ENCODE results near the gene NTN4. TPM values are rescaled to one million over a fixed set of nuclear protein-coding genes. Genes with fewer than 3 reads are reported as not detected.

Gene NTN4
- total and polyA plus RNA-seq, 10 of the 15 experiments (the other 5 are each of a cell fraction or from before 2014, with no cell fraction given): 0.15 TPM; not detected in 9

GRCh38 chr12:95709152-95709551 is 81.4 kb downstream of the NTN4 start:
- BruUV-seq (replicated peaks): no TSS peak
- no peak for TF ChIP-seq TARDBP (IDR thresholded peaks at IDR 0.05; ENCODE audit: borderline replicate concordance)
- no peak for TF ChIP-seq FOS (IDR thresholded peaks at IDR 0.05; ENCODE audit: borderline replicate concordance, extremely low read depth, insufficient read length)
- TF ChIP-seq PBX3 (IDR thresholded peaks at IDR 0.05; ENCODE audit: insufficient replicate concordance, low read depth, low read length): no peak
- TF ChIP-seq SRF (IDR thresholded peaks at IDR 0.05; ENCODE audit: low read depth in 2 of 2, low read length in 2 of 2): no peak
- TF ChIP-seq RUNX3 (IDR thresholded peaks at IDR 0.05; ENCODE audit: low read length): no peak
- TF ChIP-seq, protein P1, sequence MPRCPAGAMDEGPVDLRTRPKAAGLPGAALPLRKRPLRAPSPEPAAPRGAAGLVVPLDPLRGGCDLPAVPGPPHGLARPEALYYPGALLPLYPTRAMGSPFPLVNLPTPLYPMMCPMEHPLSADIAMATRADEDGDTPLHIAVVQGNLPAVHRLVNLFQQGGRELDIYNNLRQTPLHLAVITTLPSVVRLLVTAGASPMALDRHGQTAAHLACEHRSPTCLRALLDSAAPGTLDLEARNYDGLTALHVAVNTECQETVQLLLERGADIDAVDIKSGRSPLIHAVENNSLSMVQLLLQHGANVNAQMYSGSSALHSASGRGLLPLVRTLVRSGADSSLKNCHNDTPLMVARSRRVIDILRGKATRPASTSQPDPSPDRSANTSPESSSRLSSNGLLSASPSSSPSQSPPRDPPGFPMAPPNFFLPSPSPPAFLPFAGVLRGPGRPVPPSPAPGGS (IDR thresholded peaks at IDR 0.05; ENCODE audit: borderline replicate concordance, insufficient read depth, low read depth, low read length, poor library complexity, severe bottlenecking): no peak
- no peak for TF ChIP-seq RBBP5 (conservative IDR thresholded peaks at IDR 0.05)
- no peak for TF ChIP-seq BCL11A (IDR thresholded peaks at IDR 0.05; ENCODE audit: low read depth, low read length)
- TF ChIP-seq ASH2L (IDR thresholded peaks at IDR 0.05; ENCODE audit: borderline replicate concordance, low read depth): no peak
- TF ChIP-seq, protein P2, sequence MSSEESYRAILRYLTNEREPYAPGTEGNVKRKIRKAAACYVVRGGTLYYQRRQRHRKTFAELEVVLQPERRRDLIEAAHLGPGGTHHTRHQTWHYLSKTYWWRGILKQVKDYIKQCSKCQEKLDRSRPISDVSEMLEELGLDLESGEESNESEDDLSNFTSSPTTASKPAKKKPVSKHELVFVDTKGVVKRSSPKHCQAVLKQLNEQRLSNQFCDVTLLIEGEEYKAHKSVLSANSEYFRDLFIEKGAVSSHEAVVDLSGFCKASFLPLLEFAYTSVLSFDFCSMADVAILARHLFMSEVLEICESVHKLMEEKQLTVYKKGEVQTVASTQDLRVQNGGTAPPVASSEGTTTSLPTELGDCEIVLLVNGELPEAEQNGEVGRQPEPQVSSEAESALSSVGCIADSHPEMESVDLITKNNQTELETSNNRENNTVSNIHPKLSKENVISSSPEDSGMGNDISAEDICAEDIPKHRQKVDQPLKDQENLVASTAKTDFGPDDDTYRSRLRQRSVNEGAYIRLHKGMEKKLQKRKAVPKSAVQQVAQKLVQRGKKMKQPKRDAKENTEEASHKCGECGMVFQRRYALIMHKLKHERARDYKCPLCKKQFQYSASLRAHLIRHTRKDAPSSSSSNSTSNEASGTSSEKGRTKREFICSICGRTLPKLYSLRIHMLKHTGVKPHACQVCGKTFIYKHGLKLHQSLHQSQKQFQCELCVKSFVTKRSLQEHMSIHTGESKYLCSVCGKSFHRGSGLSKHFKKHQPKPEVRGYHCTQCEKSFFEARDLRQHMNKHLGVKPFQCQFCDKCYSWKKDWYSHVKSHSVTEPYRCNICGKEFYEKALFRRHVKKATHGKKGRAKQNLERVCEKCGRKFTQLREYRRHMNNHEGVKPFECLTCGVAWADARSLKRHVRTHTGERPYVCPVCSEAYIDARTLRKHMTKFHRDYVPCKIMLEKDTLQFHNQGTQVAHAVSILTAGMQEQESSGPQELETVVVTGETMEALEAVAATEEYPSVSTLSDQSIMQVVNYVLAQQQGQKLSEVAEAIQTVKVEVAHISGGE (CRISPR knock-in tag; IDR thresholded peaks at IDR 0.05): no peak
- TF ChIP-seq HDGF (IDR thresholded peaks at IDR 0.05): no peak
- TF ChIP-seq CTCF (IDR thresholded peaks at IDR 0.05 in 2 of 3, conservative IDR thresholded peaks at IDR 0.05 in 1 of 3; ENCODE audit: control insufficient read depth in 2 of 3, extremely low read depth in 1 of 3, insufficient read depth in 1 of 3, low read depth in 3 of 3, low read length in 3 of 3): no peak
- no peak for TF ChIP-seq ATF7 (IDR thresholded peaks at IDR 0.05; ENCODE audit: low read depth)
- no peak for TF ChIP-seq ZNF207 (IDR thresholded peaks at IDR 0.05; ENCODE audit: borderline replicate concordance)
- TF ChIP-seq YY1 (IDR thresholded peaks at IDR 0.05; ENCODE audit: low read depth, low read length): no peak
- no peak for TF ChIP-seq NR2C1 (IDR thresholded peaks at IDR 0.05)

More at GRCh38 chr12:95709152-95709551, 81.4 kb downstream of the NTN4 start:
- no peak for FAIRE-seq
- no peak overlapping the region for H2AFZ ChIP-seq (ENCODE audit: control insufficient read depth, low read depth, low read length)
- H3K9me3 ChIP-seq (replicated peaks; ENCODE audit: control insufficient read depth, insufficient read depth, low read length): no peaks in the 10 kb centered on the region
- H3K79me2 ChIP-seq (ENCODE audit: control insufficient read depth, insufficient read depth, low read length): no peaks in the 10 kb centered on the region
- H3K4me3 ChIP-seq: no peak overlapping the region
- no peaks in the 10 kb centered on the region for H3K4me1 ChIP-seq (ENCODE audit: control insufficient read depth, insufficient read depth, low read length)
- ChIA-PET RAD21 (ENCODE audit: unreplicated experiment) (no interaction called here), CTCF (no interaction called here), SMC1A (ENCODE audit: uncharacterized antibody, unreplicated experiment) (interaction anchor here (0.6 to 0.8 kb wide), 2 partner anchors 175 to 1532 kb away, joined by 3 read pairs; no protein-coding TSS in a partner anchor), POLR2A (no interaction called here)
- H3K36me3 ChIP-seq (ENCODE audit: control insufficient read depth in 2 of 2, insufficient read depth in 2 of 2, low read length in 1 of 2): no peaks in the 10 kb centered on the region
- H3K27ac ChIP-seq (ENCODE audit: control insufficient read depth, insufficient read depth): no peak overlapping the region
- intact Hi-C loops (cut with micrococcal nuclease; ENCODE audit: unreplicated experiment) (no loop called here), in situ Hi-C loops (cut with MboI) (no loop called here)
- no peaks in the 10 kb centered on the region; the same call in 1 of the 2 replicates for H4K20me1 ChIP-seq (ENCODE audit: control insufficient read depth, insufficient read depth)
- H3K27me3 ChIP-seq (replicated peaks in 1 of 2; ENCODE audit: control insufficient read depth in 2 of 2, insufficient read depth in 2 of 2, low read length in 1 of 2): peaks cover 1 to 15% of the 10 kb centered on the region in 2 experiments; a peak in 3 of 4 replicates
- no peak overlapping the region for H3K4me2 ChIP-seq (ENCODE audit: control insufficient read depth, insufficient read depth)
- no peak overlapping the region for H3K9ac ChIP-seq (ENCODE audit: control insufficient read depth, insufficient read depth, low read length)
- no peak for DNase-seq (ENCODE audit: low read depth, low spot score)
- WGBS (ENCODE audit: insufficient coverage, insufficient replicate concordance, low lambda C conversion rate, missing lambda C conversion rate): 51% methylated on average over 2 of the region's 2 CpGs
- ATAC-seq: no peak
